HUES6 (cell line): ENCODE results near the gene SMIM38.

Source experiments
- H3K27ac ChIP-seq: 2 replicates; pipeline ENCODE4 v1.7.0; 2013; ENCODE audit warnings: low read depth, mild to moderate bottlenecking, low read length, inconsistent platforms
- H3K27me3 ChIP-seq: 2 replicates; pipeline ENCODE4 v1.6.1; 2013; ENCODE audit warnings: low read length; ENCODE audit not compliant: control insufficient read depth, insufficient read depth
- H3K36me3 ChIP-seq: 2 replicates; pipeline ENCODE4 v1.6.1; 2013; ENCODE audit warnings: low read length; ENCODE audit not compliant: control insufficient read depth, insufficient read depth
- H3K4me1 ChIP-seq: 2 replicates; pipeline ENCODE4 v1.6.1; 2013; ENCODE audit warnings: low read length; ENCODE audit not compliant: control insufficient read depth, insufficient read depth
- H3K4me3 ChIP-seq: 2 replicates; pipeline ENCODE4 v1.5.1; 2013; ENCODE audit warnings: low read depth, low read length
- H3K9ac ChIP-seq: one replicate; pipeline ENCODE4 v1.6.1; 2013; ENCODE audit warnings: mild to moderate bottlenecking, low read length
- H3K9me3 ChIP-seq: 2 replicates; pipeline ENCODE4 v1.6.1; 2013; ENCODE audit warnings: low read depth, low read length; ENCODE audit not compliant: control insufficient read depth, insufficient read depth

Gene SMIM38

GRCh38 chr11:69162505-69162904, 6.8 kb downstream of the SMIM38 start:
- H3K27me3 ChIP-seq: no peaks in the 10 kb centered on the region
- H3K9ac ChIP-seq: no peak overlapping the region
- H3K4me1 ChIP-seq: peaks cover 11% of the 10 kb centered on the region
- no peak overlapping the region for H3K27ac ChIP-seq
- peaks cover 6% of the 10 kb centered on the region; the same call in 1 of the 2 replicates for H3K9me3 ChIP-seq
- no peak overlapping the region for H3K4me3 ChIP-seq
- no peaks in the 10 kb centered on the region for H3K36me3 ChIP-seq

- Histone ChIP-seq H3K4me1 (peaks cover 15% of the 10 kb centered on the region), H3K36me3 (no peaks in the 10 kb centered on the region), H3K27me3 (no peaks in the 10 kb centered on the region), H3K9me3 (peaks cover 6% of the 10 kb centered on the region; the same call in 1 of the 2 replicates), H3K27ac (no peak overlapping the region), H3K9ac (no peak overlapping the region), H3K4me3 (no peak overlapping the region)
Measured at GRCh38 chr11:69163842-69164241, 8.1 kb downstream of the SMIM38 start.

DNA sequence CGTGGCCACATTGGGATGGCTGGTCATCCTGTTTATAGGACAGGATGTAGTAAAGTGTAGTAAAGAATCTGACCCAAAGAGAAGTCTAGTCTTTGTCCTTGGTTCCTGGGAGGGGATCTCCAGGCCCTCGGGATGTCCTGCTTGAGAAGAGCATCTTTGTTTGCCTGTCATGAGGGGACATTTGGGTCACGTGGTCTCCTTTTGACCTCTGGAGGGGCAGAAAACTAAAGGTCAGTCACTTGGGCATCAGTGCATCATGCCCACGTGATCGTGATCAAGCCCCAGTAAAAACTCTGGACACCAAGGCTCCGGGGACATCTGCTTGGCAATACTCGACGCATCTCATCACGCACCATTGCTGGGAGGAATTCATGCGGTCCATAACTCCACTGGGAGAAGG, 9.1 kb downstream of the SMIM38 start:
- Histone ChIP-seq H3K4me3 (no peak overlapping the region), H3K27ac (no peak overlapping the region), H3K9ac (no peak overlapping the region), H3K27me3 (no peaks in the 10 kb centered on the region), H3K36me3 (no peaks in the 10 kb centered on the region), H3K9me3 (peaks cover 8% of the 10 kb centered on the region; the same call in 1 of the 2 replicates), H3K4me1 (peaks cover 15% of the 10 kb centered on the region)

GRCh38 chr11:69165775-69166174, 10.0 kb downstream of the SMIM38 start:
- Histone ChIP-seq H3K36me3 (no peaks in the 10 kb centered on the region), H3K27ac (no peak overlapping the region), H3K9me3 (peaks cover 8% of the 10 kb centered on the region; the same call in 1 of the 2 replicates), H3K4me1 (peaks cover 15% of the 10 kb centered on the region), H3K27me3 (no peaks in the 10 kb centered on the region), H3K9ac (peak overlapping the region; percentile 57), H3K4me3 (no peak overlapping the region)

GRCh38 chr11:69166218-69167115, 10.7 kb downstream of the SMIM38 start:
- no peaks in the 10 kb centered on the region for H3K27me3 ChIP-seq
- 0 out of 2 replicates have a peak overlapping the region, but pooled peaks have one; percentile 14 for H3K4me3 ChIP-seq
- peak overlapping the region; percentile 57 for H3K9ac ChIP-seq
- peaks cover 8% of the 10 kb centered on the region; the same call in 1 of the 2 replicates for H3K9me3 ChIP-seq
- no peaks in the 10 kb centered on the region for H3K36me3 ChIP-seq
- peaks cover 15% of the 10 kb centered on the region for H3K4me1 ChIP-seq
- H3K27ac ChIP-seq: peak overlapping the region; percentile 15; the same call in 1 of the 2 replicates

DNA sequence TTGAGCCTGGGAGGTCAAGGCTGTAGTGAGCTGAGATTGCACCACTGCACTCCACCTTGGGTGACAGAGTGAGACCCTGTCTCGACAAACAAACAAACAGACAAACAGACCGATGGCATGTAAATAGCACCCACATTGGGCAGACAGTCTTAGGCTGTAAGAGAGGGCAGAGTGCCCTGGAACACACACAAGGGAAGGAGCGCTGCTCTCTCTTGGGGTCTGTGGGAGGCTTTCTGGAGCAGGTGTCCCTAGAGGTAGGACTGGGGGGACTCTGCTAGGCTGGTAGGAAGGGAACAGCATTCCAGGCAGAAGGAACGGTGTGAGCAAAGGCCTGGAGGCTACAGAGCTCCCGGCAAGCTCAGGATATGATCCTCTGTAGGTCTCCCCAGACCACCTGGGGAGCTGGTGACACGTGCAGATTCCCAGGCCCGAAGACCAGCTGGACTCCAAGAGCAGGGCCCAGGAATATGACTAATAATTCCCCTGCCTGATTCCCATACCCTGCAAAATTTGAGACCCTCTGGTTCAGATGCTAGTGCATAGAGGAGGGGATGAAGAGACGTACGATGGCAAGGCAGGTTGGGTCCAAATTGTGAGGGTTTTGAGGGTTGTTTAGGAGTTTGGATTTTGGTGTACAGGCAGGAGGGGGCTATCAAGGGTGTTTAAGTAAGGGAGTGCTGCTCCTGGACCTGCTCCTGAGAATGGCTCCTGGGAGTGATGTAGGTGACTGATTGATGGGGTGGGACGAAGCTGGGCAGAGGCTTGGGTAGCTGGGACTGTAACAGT, 11.6 kb downstream of the SMIM38 start:
- Histone ChIP-seq H3K9me3 (peaks cover 8% of the 10 kb centered on the region; the same call in 1 of the 2 replicates), H3K36me3 (no peaks in the 10 kb centered on the region), H3K4me3 (no peak overlapping the region), H3K9ac (peak overlapping the region; percentile 1), H3K27me3 (no peaks in the 10 kb centered on the region), H3K4me1 (peaks cover 15% of the 10 kb centered on the region), H3K27ac (no peak overlapping the region)

DNA sequence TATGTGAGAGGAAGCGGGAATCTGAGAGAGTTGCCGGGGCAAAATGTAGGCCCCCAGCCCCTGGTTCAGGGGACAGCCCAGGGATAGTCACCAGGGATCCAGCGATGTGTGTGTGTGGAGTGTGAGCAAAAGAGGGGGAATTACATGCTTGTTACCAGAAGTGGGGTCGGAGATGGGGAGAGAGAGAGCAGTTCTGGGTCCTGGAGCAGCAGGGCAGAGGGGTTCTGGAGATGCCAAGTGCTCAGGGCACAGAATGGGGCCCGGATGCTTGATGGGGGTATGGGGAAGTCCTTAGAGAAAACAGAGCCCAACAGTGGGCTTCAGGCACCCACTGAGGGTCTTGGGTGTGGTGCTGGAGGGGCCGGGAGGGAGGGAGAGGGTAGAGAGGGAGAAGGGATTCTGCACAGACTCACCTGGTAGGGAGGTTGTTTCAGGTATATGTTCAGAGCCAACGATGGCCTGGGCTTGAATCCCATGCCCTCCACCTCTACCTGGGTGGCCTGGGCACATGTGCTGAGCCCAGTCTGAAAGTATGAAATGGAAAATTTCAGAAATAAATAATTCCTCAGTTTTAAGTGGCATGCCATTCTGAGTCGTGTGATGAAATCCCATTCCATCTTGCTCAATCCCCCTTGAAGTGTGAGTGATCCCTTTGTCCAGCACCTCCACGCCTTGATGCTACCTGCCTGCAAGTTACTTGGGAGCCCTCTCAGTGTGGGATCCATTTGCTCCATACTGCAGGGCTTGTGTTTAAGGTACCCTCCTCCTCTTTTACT, 12.4 kb downstream of the SMIM38 start:
- no peak overlapping the region for H3K27ac ChIP-seq
- peaks cover 15% of the 10 kb centered on the region for H3K4me1 ChIP-seq
- H3K4me3 ChIP-seq: no peak overlapping the region
- H3K36me3 ChIP-seq: no peaks in the 10 kb centered on the region
- H3K27me3 ChIP-seq: no peaks in the 10 kb centered on the region
- H3K9me3 ChIP-seq: peaks cover 8% of the 10 kb centered on the region; the same call in 1 of the 2 replicates
- H3K9ac ChIP-seq: no peak overlapping the region

GRCh38 chr11:69169479-69169878, 13.7 kb downstream of the SMIM38 start:
- Histone ChIP-seq H3K9ac (no peak overlapping the region), H3K4me1 (peaks cover 15% of the 10 kb centered on the region), H3K27ac (no peak overlapping the region), H3K36me3 (no peaks in the 10 kb centered on the region), H3K27me3 (no peaks in the 10 kb centered on the region), H3K9me3 (peaks cover 9% of the 10 kb centered on the region; the same call in 1 of the 2 replicates), H3K4me3 (no peak overlapping the region)

- Histone ChIP-seq H3K4me1 (peaks cover 15% of the 10 kb centered on the region), H3K9ac (no peak overlapping the region), H3K27me3 (no peaks in the 10 kb centered on the region), H3K9me3 (peaks cover 15% of the 10 kb centered on the region), H3K27ac (no peak overlapping the region), H3K4me3 (no peak overlapping the region), H3K36me3 (no peaks in the 10 kb centered on the region)
Measured at GRCh38 chr11:69170704-69171103, 15.0 kb downstream of the SMIM38 start.

GRCh38 chr11:69171476-69172240, 15.9 kb downstream of the SMIM38 start:
- Histone ChIP-seq H3K4me1 (peaks cover 9% of the 10 kb centered on the region; the same call in 1 of the 2 replicates), H3K4me3 (no peak overlapping the region), H3K9me3 (peaks cover 15% of the 10 kb centered on the region), H3K27ac (no peak overlapping the region), H3K9ac (no peak overlapping the region), H3K27me3 (no peaks in the 10 kb centered on the region), H3K36me3 (no peaks in the 10 kb centered on the region)
